ENCODE results near the gene KCNV2. TPM values are rescaled to one million over a fixed set of nuclear protein-coding genes. Genes with fewer than 3 reads are reported as not detected.

The KCNV2 gene
- total RNA-seq, 6 donors from 2014 or later, result not detected

GRCh38 chr9:2691212-2691611 lies 26.1 kb upstream of the KCNV2 start:
- no peaks in the 10 kb centered on the region for H3K27me3 ChIP-seq
- no peak for TF ChIP-seq CTCF (IDR thresholded peaks at IDR 0.05)
- TF ChIP-seq POLR2AphosphoS5 (IDR thresholded peaks at IDR 0.05), result no peak
- no peak for TF ChIP-seq POLR2A (IDR thresholded peaks at IDR 0.05)
- no peak for TF ChIP-seq EP300 (IDR thresholded peaks at IDR 0.05)
- H3K4me3 ChIP-seq, result no peak overlapping the region
- H3K9me3 ChIP-seq, result no peaks in the 10 kb centered on the region
- no peak for ATAC-seq (ENCODE audit: low FRiP score in 2 of 2)
- H3K4me1 ChIP-seq, result no peaks in the 10 kb centered on the region
- no peak overlapping the region for H3K27ac ChIP-seq
- 88 to 96% methylated on average over 1 of the region's 1 CpG for WGBS, 2 donors
- DNase-seq, result no peak
- H3K36me3 ChIP-seq, result no peaks in the 10 kb centered on the region

DNA sequence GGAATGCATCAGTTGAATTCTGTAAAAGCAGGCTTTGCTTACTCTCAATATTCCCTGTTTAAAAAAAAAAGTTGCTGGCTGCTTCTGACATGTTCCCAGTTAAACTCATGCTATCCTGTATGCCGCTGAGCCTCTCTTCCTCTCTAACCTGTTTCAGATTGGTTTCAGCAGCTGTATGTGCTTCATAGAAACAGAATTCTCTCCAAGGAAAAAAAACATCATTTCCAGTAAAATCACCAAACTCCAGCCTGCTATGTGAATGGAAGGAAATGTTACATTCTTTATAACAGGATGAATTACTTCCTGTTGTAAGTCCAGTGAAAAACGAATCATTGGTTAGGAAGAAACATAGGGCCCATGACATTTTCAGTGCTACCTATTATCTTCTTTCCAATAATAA lies 25.7 kb upstream of the KCNV2 start:
- H3K4me1 ChIP-seq, result no peaks in the 10 kb centered on the region
- H3K9me3 ChIP-seq, result no peaks in the 10 kb centered on the region

GRCh38 chr9:2693056-2693455 lies 24.3 kb upstream of the KCNV2 start:
- Histone ChIP-seq H3K27ac (no peak overlapping the region), H3K27me3 (no peaks in the 10 kb centered on the region), H3K4me3 (no peak overlapping the region), H3K9me3 (no peaks in the 10 kb centered on the region), H3K4me1 (no peaks in the 10 kb centered on the region), H3K36me3 (no peaks in the 10 kb centered on the region)
- no peak for DNase-seq
- 83 to 92% methylated on average over 3 of the region's 3 CpGs for WGBS, 2 donors
- ATAC-seq (ENCODE audit: low FRiP score in 2 of 2), result no peak
- no peak for TF ChIP-seq POLR2AphosphoS5 (IDR thresholded peaks at IDR 0.05)
- TF ChIP-seq EP300 (IDR thresholded peaks at IDR 0.05), result no peak
- no peak for TF ChIP-seq POLR2A (IDR thresholded peaks at IDR 0.05)
- TF ChIP-seq CTCF (IDR thresholded peaks at IDR 0.05), result no peak

More for the DNA sequence above, 25.7 kb upstream of the KCNV2 start:
- WGBS, 2 donors, result 38 to 59% methylated on average over 2 of the region's 2 CpGs
- TF ChIP-seq EP300 (IDR thresholded peaks at IDR 0.05), result no peak
- no peak for TF ChIP-seq POLR2A (IDR thresholded peaks at IDR 0.05)
- no peak for TF ChIP-seq CTCF (IDR thresholded peaks at IDR 0.05)
- no peak for TF ChIP-seq POLR2AphosphoS5 (IDR thresholded peaks at IDR 0.05)
- H3K27me3 ChIP-seq, result no peaks in the 10 kb centered on the region
- no peak overlapping the region for H3K27ac ChIP-seq
- no peaks in the 10 kb centered on the region for H3K36me3 ChIP-seq
- ATAC-seq (ENCODE audit: low FRiP score in 2 of 2) (no peak), DNase-seq (no peak)
- H3K4me3 ChIP-seq, result no peak overlapping the region

GRCh38 chr9:2697492-2697891 lies 19.8 kb upstream of the KCNV2 start:
- H3K36me3 ChIP-seq, result no peaks in the 10 kb centered on the region
- no peaks in the 10 kb centered on the region for H3K9me3 ChIP-seq
- WGBS, 2 donors, result 82 to 88% methylated on average over 3 of the region's 3 CpGs
- no peak overlapping the region for H3K4me3 ChIP-seq
- DNase-seq (no peak), ATAC-seq (ENCODE audit: low FRiP score in 2 of 2) (no peak)
- no peak overlapping the region for H3K27ac ChIP-seq
- no peak for TF ChIP-seq EP300 (IDR thresholded peaks at IDR 0.05)
- H3K4me1 ChIP-seq, result no peaks in the 10 kb centered on the region
- no peaks in the 10 kb centered on the region for H3K27me3 ChIP-seq

- DNase-seq, result no peak
- Histone ChIP-seq H3K36me3 (no peaks in the 10 kb centered on the region), H3K9me3 (no peaks in the 10 kb centered on the region), H3K4me1 (no peaks in the 10 kb centered on the region), H3K4me3 (no peak overlapping the region), H3K27ac (no peak overlapping the region), H3K27me3 (no peaks in the 10 kb centered on the region)
- TF ChIP-seq EP300 (IDR thresholded peaks at IDR 0.05), result no peak
- ATAC-seq (ENCODE audit: low FRiP score in 2 of 2), result no peak
- WGBS, 2 donors, result 77 to 80% methylated on average over 6 of the region's 6 CpGs
These were observed 16.9 kb upstream of the KCNV2 start for GRCh38 chr9:2700398-2700797.

GRCh38 chr9:2700909-2701550 lies 16.3 kb upstream of the KCNV2 start:
- WGBS, 2 donors, result 80 to 81% methylated on average over 10 of the region's 10 CpGs
- ATAC-seq (ENCODE audit: low FRiP score in 2 of 2), result no peak
- no peak overlapping the region for H3K27ac ChIP-seq

More at GRCh38 chr9:2700909-2701550, 16.3 kb upstream of the KCNV2 start:
- H3K27me3 ChIP-seq, result no peaks in the 10 kb centered on the region
- H3K4me1 ChIP-seq, result no peaks in the 10 kb centered on the region
- H3K9me3 ChIP-seq, result no peaks in the 10 kb centered on the region
- TF ChIP-seq POLR2AphosphoS5 (IDR thresholded peaks at IDR 0.05) (no peak), POLR2A (IDR thresholded peaks at IDR 0.05) (no peak), EP300 (IDR thresholded peaks at IDR 0.05) (no peak), CTCF (IDR thresholded peaks at IDR 0.05) (no peak)
- no peak overlapping the region for H3K4me3 ChIP-seq
- H3K36me3 ChIP-seq, result no peaks in the 10 kb centered on the region
- DNase-seq, result no peak

Measured in upper lobe of left lung (tissue), 6 donors.